ENCODE measurements around the gene RYR3. TPM values are rescaled to one million over a fixed set of nuclear protein-coding genes. Genes with fewer than 3 reads are reported as not detected.

The RYR3 gene
- total and polyA plus RNA-seq, 2 donors = 1.4 to 10.4 TPM

GRCh38 chr15:33341953-33342352 lies 31.2 kb downstream of the RYR3 start:
- no peaks in the 10 kb centered on the region for H3K27me3 ChIP-seq (ENCODE audit: control insufficient read depth in 2 of 2, insufficient read depth in 1 of 2, low read length in 1 of 2)
- no peaks in the 10 kb centered on the region for H3K9me3 ChIP-seq (ENCODE audit: control insufficient read depth in 2 of 2, insufficient read depth in 1 of 2, low read length in 1 of 2)
- H3K4me3 ChIP-seq (ENCODE audit: low read length in 2 of 2) = no peak overlapping the region
- WGBS = 77% methylated on average over 4 of the region's 4 CpGs
- DNase-seq (ENCODE audit: low read depth in 6 of 9, low spot score in 9 of 9) = no peak
- no peak overlapping the region for H3K27ac ChIP-seq (ENCODE audit: low read depth in 1 of 2, low read length in 1 of 2)
- no peaks in the 10 kb centered on the region for H3K36me3 ChIP-seq (ENCODE audit: control insufficient read depth in 2 of 2, insufficient read depth in 2 of 2, low read length in 1 of 2)
- no peaks in the 10 kb centered on the region for H3K4me1 ChIP-seq (ENCODE audit: control insufficient read depth in 2 of 2, insufficient read depth in 2 of 2, low read length in 2 of 2)

- 90% methylated on average over 5 of the region's 5 CpGs for WGBS
- Histone ChIP-seq H3K4me3 (ENCODE audit: low read length in 2 of 2) (no peak overlapping the region), H3K36me3 (ENCODE audit: control insufficient read depth in 2 of 2, insufficient read depth in 2 of 2, low read length in 1 of 2) (no peaks in the 10 kb centered on the region), H3K4me1 (ENCODE audit: control insufficient read depth in 2 of 2, insufficient read depth in 2 of 2, low read length in 2 of 2) (no peaks in the 10 kb centered on the region), H3K27me3 (ENCODE audit: control insufficient read depth in 2 of 2, insufficient read depth in 1 of 2, low read length in 1 of 2) (no peaks in the 10 kb centered on the region), H3K27ac (ENCODE audit: low read depth in 1 of 2, low read length in 1 of 2) (no peak overlapping the region), H3K9me3 (ENCODE audit: control insufficient read depth in 2 of 2, insufficient read depth in 1 of 2, low read length in 1 of 2) (no peaks in the 10 kb centered on the region)
- no peak for DNase-seq (ENCODE audit: low read depth in 6 of 9, low spot score in 9 of 9)
Observed at GRCh38 chr15:33343275-33343674, 32.5 kb downstream of the RYR3 start.

- Histone ChIP-seq H3K36me3 (ENCODE audit: control insufficient read depth in 2 of 2, insufficient read depth in 2 of 2, low read length in 1 of 2) (no peaks in the 10 kb centered on the region), H3K9me3 (ENCODE audit: control insufficient read depth in 2 of 2, insufficient read depth in 1 of 2, low read length in 1 of 2) (no peaks in the 10 kb centered on the region), H3K4me3 (ENCODE audit: low read length in 2 of 2) (no peak overlapping the region), H3K4me1 (ENCODE audit: control insufficient read depth in 2 of 2, insufficient read depth in 2 of 2, low read length in 2 of 2) (no peaks in the 10 kb centered on the region), H3K27ac (ENCODE audit: low read depth in 1 of 2, low read length in 1 of 2) (no peak overlapping the region), H3K27me3 (ENCODE audit: control insufficient read depth in 2 of 2, insufficient read depth in 1 of 2, low read length in 1 of 2) (no peaks in the 10 kb centered on the region)
- DNase-seq (ENCODE audit: low read depth in 6 of 9, low spot score in 9 of 9) = no peak
- 98% methylated on average over 2 of the region's 2 CpGs for WGBS
Observed at GRCh38 chr15:33344111-33344510, 33.3 kb downstream of the RYR3 start.

- DNase-seq (ENCODE audit: low read depth in 6 of 9, low spot score in 9 of 9) = no peak
- Histone ChIP-seq H3K27me3 (ENCODE audit: control insufficient read depth in 2 of 2, insufficient read depth in 1 of 2, low read length in 1 of 2) (no peaks in the 10 kb centered on the region), H3K27ac (ENCODE audit: low read depth in 1 of 2, low read length in 1 of 2) (no peak overlapping the region), H3K4me3 (ENCODE audit: low read length in 2 of 2) (no peak overlapping the region), H3K9me3 (ENCODE audit: control insufficient read depth in 2 of 2, insufficient read depth in 1 of 2, low read length in 1 of 2) (no peaks in the 10 kb centered on the region), H3K4me1 (ENCODE audit: control insufficient read depth in 2 of 2, insufficient read depth in 2 of 2, low read length in 2 of 2) (no peaks in the 10 kb centered on the region), H3K36me3 (ENCODE audit: control insufficient read depth in 2 of 2, insufficient read depth in 2 of 2, low read length in 1 of 2) (no peaks in the 10 kb centered on the region)
- 96% methylated on average over 1 of the region's 1 CpG for WGBS
Observed at GRCh38 chr15:33344530-33344929, 33.8 kb downstream of the RYR3 start.

GRCh38 chr15:33354411-33354810 lies 43.6 kb downstream of the RYR3 start:
- Histone ChIP-seq H3K27me3 (ENCODE audit: control insufficient read depth in 2 of 2, insufficient read depth in 1 of 2, low read length in 1 of 2) (peaks cover 0 to 2% of the 10 kb centered on the region in 2 donors), H3K27ac (ENCODE audit: low read depth in 1 of 2, low read length in 1 of 2) (no peak overlapping the region), H3K36me3 (ENCODE audit: control insufficient read depth in 2 of 2, insufficient read depth in 2 of 2, low read length in 1 of 2) (no peaks in the 10 kb centered on the region), H3K4me3 (ENCODE audit: low read length in 2 of 2) (no peak overlapping the region), H3K4me1 (ENCODE audit: control insufficient read depth in 2 of 2, insufficient read depth in 2 of 2, low read length in 2 of 2) (no peaks in the 10 kb centered on the region), H3K9me3 (ENCODE audit: control insufficient read depth in 2 of 2, insufficient read depth in 1 of 2, low read length in 1 of 2) (no peaks in the 10 kb centered on the region)
- DNase-seq (ENCODE audit: low read depth in 6 of 9, low spot score in 9 of 9) = no peak
- 99% methylated on average over 1 of the region's 1 CpG for WGBS

- H3K36me3 ChIP-seq (ENCODE audit: control insufficient read depth in 2 of 2, insufficient read depth in 2 of 2, low read length in 1 of 2) = no peaks in the 10 kb centered on the region
- no peaks in the 10 kb centered on the region for H3K9me3 ChIP-seq (ENCODE audit: control insufficient read depth in 2 of 2, insufficient read depth in 1 of 2, low read length in 1 of 2)
- peaks cover 0 to 2% of the 10 kb centered on the region in 2 donors for H3K27me3 ChIP-seq (ENCODE audit: control insufficient read depth in 2 of 2, insufficient read depth in 1 of 2, low read length in 1 of 2)
- 89% methylated on average over 4 of the region's 4 CpGs for WGBS
- H3K27ac ChIP-seq (ENCODE audit: low read depth in 1 of 2, low read length in 1 of 2) = no peak overlapping the region
- no peak overlapping the region for H3K4me3 ChIP-seq (ENCODE audit: low read length in 2 of 2)
- no peak for DNase-seq (ENCODE audit: low read depth in 6 of 9, low spot score in 9 of 9)
- H3K4me1 ChIP-seq (ENCODE audit: control insufficient read depth in 2 of 2, insufficient read depth in 2 of 2, low read length in 2 of 2) = no peaks in the 10 kb centered on the region
Observed at GRCh38 chr15:33357845-33358244, 47.1 kb downstream of the RYR3 start.

- Histone ChIP-seq H3K4me3 (ENCODE audit: low read length in 2 of 2) (no peak overlapping the region), H3K27ac (ENCODE audit: low read depth in 1 of 2, low read length in 1 of 2) (no peak overlapping the region), H3K4me1 (ENCODE audit: control insufficient read depth in 2 of 2, insufficient read depth in 2 of 2, low read length in 2 of 2) (no peaks in the 10 kb centered on the region), H3K9me3 (ENCODE audit: control insufficient read depth in 2 of 2, insufficient read depth in 1 of 2, low read length in 1 of 2) (no peaks in the 10 kb centered on the region), H3K27me3 (ENCODE audit: control insufficient read depth in 2 of 2, insufficient read depth in 1 of 2, low read length in 1 of 2) (peaks cover 0 to 2% of the 10 kb centered on the region in 2 donors), H3K36me3 (ENCODE audit: control insufficient read depth in 2 of 2, insufficient read depth in 2 of 2, low read length in 1 of 2) (no peaks in the 10 kb centered on the region)
- DNase-seq (ENCODE audit: low read depth in 6 of 9, low spot score in 9 of 9) = no peak
- 7% methylated on average over 2 of the region's 2 CpGs for WGBS
Observed at GRCh38 chr15:33358306-33358705, 47.5 kb downstream of the RYR3 start.

- WGBS = 90% methylated on average over 1 of the region's 1 CpG
- H3K4me3 ChIP-seq (ENCODE audit: low read length in 2 of 2) = no peak overlapping the region
- no peaks in the 10 kb centered on the region for H3K4me1 ChIP-seq (ENCODE audit: control insufficient read depth in 2 of 2, insufficient read depth in 2 of 2, low read length in 2 of 2)
- H3K36me3 ChIP-seq (ENCODE audit: control insufficient read depth in 2 of 2, insufficient read depth in 2 of 2, low read length in 1 of 2) = no peaks in the 10 kb centered on the region
- H3K9me3 ChIP-seq (ENCODE audit: control insufficient read depth in 2 of 2, insufficient read depth in 1 of 2, low read length in 1 of 2) = no peaks in the 10 kb centered on the region
- H3K27me3 ChIP-seq (ENCODE audit: control insufficient read depth in 2 of 2, insufficient read depth in 1 of 2, low read length in 1 of 2) = peaks cover 0 to 2% of the 10 kb centered on the region in 2 donors
- no peak for DNase-seq (ENCODE audit: low read depth in 6 of 9, low spot score in 9 of 9)
- H3K27ac ChIP-seq (ENCODE audit: low read depth in 1 of 2, low read length in 1 of 2) = no peak overlapping the region
Observed at GRCh38 chr15:33360886-33361285, 50.1 kb downstream of the RYR3 start.

- H3K4me3 ChIP-seq (ENCODE audit: low read length in 2 of 2) = no peak overlapping the region
- H3K36me3 ChIP-seq (ENCODE audit: control insufficient read depth in 2 of 2, insufficient read depth in 2 of 2, low read length in 1 of 2) = no peaks in the 10 kb centered on the region
- no peaks in the 10 kb centered on the region for H3K27me3 ChIP-seq (ENCODE audit: control insufficient read depth in 2 of 2, insufficient read depth in 1 of 2, low read length in 1 of 2)
- WGBS = 81% methylated on average over 3 of the region's 3 CpGs
- H3K9me3 ChIP-seq (ENCODE audit: control insufficient read depth in 2 of 2, insufficient read depth in 1 of 2, low read length in 1 of 2) = no peaks in the 10 kb centered on the region
- no peaks in the 10 kb centered on the region for H3K4me1 ChIP-seq (ENCODE audit: control insufficient read depth in 2 of 2, insufficient read depth in 2 of 2, low read length in 2 of 2)
- DNase-seq (ENCODE audit: low read depth in 6 of 9, low spot score in 9 of 9) = no peak
- no peak overlapping the region for H3K27ac ChIP-seq (ENCODE audit: low read depth in 1 of 2, low read length in 1 of 2)
Observed at GRCh38 chr15:33369941-33370622, 59.3 kb downstream of the RYR3 start.
